ENCODE data around the gene CPT1B. TPM values are rescaled to one million over a fixed set of nuclear protein-coding genes. Genes with fewer than 3 reads are reported as not detected.
A peak's percentile ranks its signal among the peaks of the same experiment; 100 is the strongest.

The CPT1B gene
- total and polyA plus RNA-seq, 4 experiments from 2014 or later, result 2.3 to 70.0 (median 68.0) TPM; not detected in 1

DNA sequence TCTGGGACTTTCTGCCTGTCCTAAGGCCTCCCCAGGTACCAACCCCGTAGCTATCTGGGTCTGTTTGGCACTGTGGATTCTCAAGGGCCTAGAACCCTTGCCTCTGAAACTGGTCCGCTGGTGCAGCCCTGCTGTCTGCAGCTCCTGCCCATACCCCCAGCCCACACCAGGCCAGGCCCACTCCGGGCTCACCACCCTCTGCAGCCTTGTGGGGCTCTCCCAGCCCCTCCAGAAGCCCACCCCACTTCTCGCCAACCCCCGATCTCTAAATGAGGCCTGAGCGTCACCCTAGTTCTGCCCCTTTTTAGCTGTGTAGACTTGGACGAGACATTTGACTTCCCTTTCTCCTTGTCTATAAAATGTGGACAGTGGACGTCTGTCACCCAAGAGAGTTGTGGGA, 27.8 kb downstream of the CPT1B start:
- H3K9me3 ChIP-seq (ENCODE audit: control insufficient read depth in 1 of 2, low read length in 2 of 2), result no peaks in the 10 kb centered on the region
- H3K4me1 ChIP-seq (ENCODE audit: insufficient read depth, low read length), result peaks cover 36% of the 10 kb centered on the region
- no peaks in the 10 kb centered on the region for H3K36me3 ChIP-seq (ENCODE audit: insufficient read depth, low read length)
- no peak overlapping the region for H3K27ac ChIP-seq (ENCODE audit: low read depth, low read length)
- H3K4me3 ChIP-seq (ENCODE audit: low read length in 2 of 2), result no peak overlapping the region
- Mint-ChIP-seq H3K27me3 (no peaks in the 10 kb centered on the region), H3K9me3 (no peaks in the 10 kb centered on the region), H3K27ac (peak overlapping the region in 6 of 7 donors; percentile 32 to 77 (median 73)), H3K36me3 (no peaks in the 10 kb centered on the region), H3K4me1 (peaks cover 18 to 34% (median 26%) of the 10 kb centered on the region in 4 donors), H3K4me3 (peak overlapping the region; percentile 6 to 83 (median 78))
- no peak for DNase-seq
- POLR2A ChIA-PET (ENCODE audit: partially characterized antibody), result interaction anchor here (0.8 to 6.8 kb wide), 8 partner anchors 11 to 78 kb away, joined by 3 to 151 read pairs (median 10); partner anchors contain the start of genes ARSA, CHKB, MAPK8IP2 and SCO2
- no peaks in the 10 kb centered on the region for H3K27me3 ChIP-seq (ENCODE audit: insufficient read depth, low read length)
- intact Hi-C loops (cut with micrococcal nuclease), result no loop called here
- CTCF ChIA-PET (ENCODE audit: partially characterized antibody), result interaction anchor here (1.0 to 4.8 kb wide), 7 partner anchors 11 to 70 kb away, joined by 3 to 32 read pairs (median 5); partner anchors contain the start of genes SCO2 and SYCE3

DNA sequence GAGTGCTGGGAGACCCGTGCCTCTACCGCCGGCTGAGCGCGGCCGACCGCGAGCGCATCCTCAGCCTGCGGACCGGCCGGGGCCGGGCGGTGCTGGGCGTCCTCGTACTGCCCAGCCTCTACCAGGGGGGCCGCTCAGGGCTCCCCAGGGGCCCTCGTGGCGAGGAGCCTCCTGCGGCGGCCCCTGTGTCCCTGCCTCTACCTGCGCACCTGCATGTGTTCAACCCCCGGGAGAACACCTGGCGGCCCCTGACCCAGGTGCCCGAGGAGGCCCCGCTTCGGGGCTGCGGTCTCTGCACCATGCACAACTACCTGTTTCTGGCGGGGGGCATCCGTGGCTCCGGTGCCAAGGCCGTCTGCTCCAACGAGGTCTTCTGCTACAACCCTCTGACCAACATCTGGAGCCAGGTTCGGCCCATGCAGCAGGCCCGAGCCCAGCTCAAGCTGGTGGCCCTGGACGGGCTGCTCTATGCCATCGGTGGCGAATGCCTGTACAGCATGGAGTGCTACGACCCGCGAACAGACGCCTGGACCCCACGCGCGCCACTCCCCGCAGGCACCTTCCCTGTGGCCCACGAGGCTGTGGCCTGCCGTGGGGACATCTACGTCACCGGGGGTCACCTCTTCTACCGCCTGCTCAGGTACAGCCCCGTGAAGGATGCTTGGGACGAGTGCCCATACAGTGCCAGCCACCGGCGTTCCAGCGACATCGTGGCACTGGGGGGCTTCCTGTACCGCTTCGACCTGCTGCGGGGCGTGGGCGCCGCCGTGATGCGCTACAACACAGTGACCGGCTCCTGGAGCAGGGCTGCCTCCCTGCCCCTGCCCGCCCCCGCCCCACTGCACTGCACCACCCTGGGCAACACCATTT, 29.1 kb downstream of the CPT1B start:
- H3K9me3 ChIP-seq (ENCODE audit: control insufficient read depth in 1 of 2, low read length in 2 of 2), result no peaks in the 10 kb centered on the region
- Mint-ChIP-seq H3K27me3 (no peaks in the 10 kb centered on the region), H3K36me3 (no peaks in the 10 kb centered on the region), H3K27ac (peak overlapping the region in 6 of 7 donors; percentile 57 to 82 (median 76)), H3K4me1 (peaks cover 24 to 47% (median 35%) of the 10 kb centered on the region in 4 donors), H3K9me3 (no peaks in the 10 kb centered on the region), H3K4me3 (peak overlapping the region; percentile 70 to 84 (median 78))
- H3K4me1 ChIP-seq (ENCODE audit: insufficient read depth, low read length), result peaks cover 48% of the 10 kb centered on the region
- CTCF ChIA-PET (ENCODE audit: partially characterized antibody), result interaction anchor here (0.8 to 4.8 kb wide), 11 partner anchors 10 to 75 kb away, joined by 3 to 32 read pairs (median 6); partner anchors contain the start of genes SCO2 and SYCE3
- H3K36me3 ChIP-seq (ENCODE audit: insufficient read depth, low read length), result no peaks in the 10 kb centered on the region
- peak overlapping the region; percentile 74 for H3K27ac ChIP-seq (ENCODE audit: low read depth, low read length)
- DNase-seq, result no peak
- peak overlapping the region; percentile 29 to 73 for H3K4me3 ChIP-seq (ENCODE audit: low read length in 2 of 2)
- no peaks in the 10 kb centered on the region for H3K27me3 ChIP-seq (ENCODE audit: insufficient read depth, low read length)
- intact Hi-C loops (cut with micrococcal nuclease), result loop anchor here (1.0 to 5.0 kb wide), 2 partner anchors 24 to 42 kb away; partner anchors contain the start of genes LMF2, NCAPH2 and SCO2
- POLR2A ChIA-PET (ENCODE audit: partially characterized antibody), result interaction anchor here (0.8 to 6.8 kb wide), 26 partner anchors 8 to 362 kb away, joined by 3 to 151 read pairs (median 6); partner anchors contain the start of genes ARSA, CHKB, CPT1B and HDAC10

DNA sequence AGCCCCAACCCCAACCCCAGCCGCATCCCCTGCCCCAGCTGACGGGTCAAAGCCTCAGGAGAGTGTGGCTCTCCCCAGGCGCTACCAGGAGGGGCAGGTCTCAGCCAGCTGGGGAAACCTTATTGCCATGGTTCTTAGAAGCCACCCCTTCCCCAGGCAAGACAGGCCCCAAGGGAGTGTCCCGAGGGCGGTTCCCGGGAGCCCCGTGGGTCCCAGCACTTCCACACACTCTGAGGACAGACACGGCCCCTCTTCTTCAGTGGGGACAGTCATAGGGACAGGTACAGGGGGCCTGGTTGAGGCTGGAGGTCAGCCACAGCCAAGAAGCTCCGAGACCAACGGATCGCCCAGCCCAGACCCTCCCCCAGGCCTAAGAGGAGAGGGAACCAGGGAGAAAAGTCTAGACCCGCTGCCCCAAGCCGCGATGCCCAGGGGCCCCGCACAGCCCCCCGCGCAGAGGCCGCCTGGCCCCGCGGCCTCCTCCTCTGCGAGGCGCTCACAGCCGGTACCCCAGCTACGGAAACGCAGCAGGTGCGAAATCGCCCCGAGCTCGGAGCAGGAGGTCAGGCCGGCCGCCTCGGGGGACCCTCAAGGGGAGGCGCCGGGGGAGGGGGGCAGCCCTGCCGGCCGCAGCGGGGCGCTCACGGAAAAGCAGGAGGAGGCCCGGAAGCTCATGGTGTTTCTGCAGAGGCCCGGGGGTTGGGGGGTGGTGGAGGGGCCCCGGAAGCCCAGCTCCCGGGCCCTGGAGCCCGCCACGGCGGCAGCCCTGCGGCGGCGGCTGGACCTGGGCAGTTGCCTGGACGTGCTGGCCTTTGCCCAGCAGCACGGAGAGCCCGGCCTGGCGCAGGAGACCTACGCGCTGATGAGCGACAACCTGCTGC, 29.9 kb downstream of the CPT1B start:
- Histone ChIP-seq H3K9me3 (ENCODE audit: control insufficient read depth in 1 of 2, low read length in 2 of 2) (no peaks in the 10 kb centered on the region), H3K27ac (ENCODE audit: low read depth, low read length) (peak overlapping the region; percentile 74), H3K36me3 (ENCODE audit: insufficient read depth, low read length) (no peaks in the 10 kb centered on the region), H3K27me3 (ENCODE audit: insufficient read depth, low read length) (no peaks in the 10 kb centered on the region), H3K4me3 (ENCODE audit: low read length in 2 of 2) (peak overlapping the region; percentile 29 to 73), H3K4me1 (ENCODE audit: insufficient read depth, low read length) (peaks cover 53% of the 10 kb centered on the region)
- Mint-ChIP-seq H3K27ac (peak overlapping the region in 6 of 7 donors; percentile 71 to 90 (median 82)), H3K4me1 (peaks cover 24 to 47% (median 35%) of the 10 kb centered on the region in 4 donors), H3K4me3 (peak overlapping the region; percentile 41 to 78 (median 72)), H3K9me3 (no peaks in the 10 kb centered on the region), H3K36me3 (no peaks in the 10 kb centered on the region), H3K27me3 (no peaks in the 10 kb centered on the region)
- DNase-seq, result peak; percentile 61 to 71 (median 66)
- CTCF ChIA-PET (ENCODE audit: partially characterized antibody), result interaction anchor here (0.8 to 4.8 kb wide), 13 partner anchors 8 to 76 kb away, joined by 3 to 32 read pairs (median 5); partner anchors contain the start of genes SCO2 and SYCE3
- POLR2A ChIA-PET (ENCODE audit: partially characterized antibody), result interaction anchor here (0.6 to 6.8 kb wide), 24 partner anchors 9 to 361 kb away, joined by 3 to 151 read pairs (median 6); partner anchors contain the start of genes ARSA, CHKB, CPT1B and HDAC10
- intact Hi-C loops (cut with micrococcal nuclease), result loop anchor here (1.0 to 5.0 kb wide), 2 partner anchors 23 to 41 kb away; partner anchors contain the start of genes LMF2, NCAPH2 and SCO2

DNA sequence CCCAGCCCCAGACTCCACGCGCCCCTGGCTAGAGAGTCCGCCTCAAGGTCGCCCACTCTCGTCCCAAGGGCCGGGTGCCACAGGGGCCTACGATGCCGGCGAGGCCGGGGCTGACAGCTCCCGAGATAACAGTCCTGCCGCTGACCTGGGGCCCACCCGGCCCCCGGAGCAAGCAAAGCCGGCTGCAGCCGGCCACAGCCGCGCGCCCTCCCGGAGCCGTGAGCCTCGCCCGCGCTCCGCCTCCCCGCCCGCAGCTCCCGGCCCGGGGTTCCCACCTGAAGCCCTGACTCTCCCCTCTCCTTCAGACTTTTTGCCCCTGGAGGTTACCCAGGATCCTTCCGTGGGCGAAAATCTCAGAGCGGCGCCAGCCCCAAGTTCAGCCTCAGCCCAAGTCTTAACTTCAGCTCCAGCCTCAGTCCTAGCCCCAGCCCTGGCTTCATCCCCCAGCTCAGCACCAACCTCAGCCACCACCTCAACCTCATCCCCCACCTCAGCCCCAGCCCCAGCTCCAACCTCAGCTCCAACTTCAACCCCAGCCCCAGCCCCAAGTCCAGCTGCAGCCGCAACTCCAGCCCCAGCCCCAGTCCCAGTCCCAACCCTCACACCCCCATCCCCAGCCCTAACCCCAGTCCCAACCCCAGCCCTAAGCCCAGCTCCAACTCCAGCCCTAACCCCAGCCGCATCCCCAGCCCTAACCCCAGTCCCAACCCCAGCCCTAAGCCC, 30.8 kb downstream of the CPT1B start:
- Mint-ChIP-seq H3K4me1 (peaks cover 27 to 50% (median 38%) of the 10 kb centered on the region in 4 donors), H3K9me3 (no peaks in the 10 kb centered on the region), H3K4me3 (peak overlapping the region in 5 of 8 donors; percentile 33 to 68 (median 52)), H3K27ac (peak overlapping the region in 5 of 7 donors; percentile 59 to 84 (median 71)), H3K36me3 (no peaks in the 10 kb centered on the region), H3K27me3 (no peaks in the 10 kb centered on the region)
- Histone ChIP-seq H3K27me3 (ENCODE audit: insufficient read depth, low read length) (no peaks in the 10 kb centered on the region), H3K9me3 (ENCODE audit: control insufficient read depth in 1 of 2, low read length in 2 of 2) (no peaks in the 10 kb centered on the region), H3K36me3 (ENCODE audit: insufficient read depth, low read length) (no peaks in the 10 kb centered on the region), H3K4me1 (ENCODE audit: insufficient read depth, low read length) (peaks cover 53% of the 10 kb centered on the region), H3K4me3 (ENCODE audit: low read length in 2 of 2) (no peak overlapping the region), H3K27ac (ENCODE audit: low read depth, low read length) (no peak overlapping the region)
- POLR2A ChIA-PET (ENCODE audit: partially characterized antibody), result interaction anchor here (0.8 to 6.8 kb wide), 18 partner anchors 8 to 360 kb away, joined by 3 to 151 read pairs (median 8); partner anchors contain the start of genes ARSA, CHKB, CPT1B and LMF2
- no peak for DNase-seq
- CTCF ChIA-PET (ENCODE audit: partially characterized antibody), result interaction anchor here (0.8 to 4.8 kb wide), 8 partner anchors 8 to 73 kb away, joined by 3 to 32 read pairs (median 12); partner anchors contain the start of genes SCO2 and SYCE3
- intact Hi-C loops (cut with micrococcal nuclease), result loop anchor here (5.0 kb wide), 1 partner anchor 40 kb away; the partner anchor contains the start of genes LMF2 and NCAPH2

DNA sequence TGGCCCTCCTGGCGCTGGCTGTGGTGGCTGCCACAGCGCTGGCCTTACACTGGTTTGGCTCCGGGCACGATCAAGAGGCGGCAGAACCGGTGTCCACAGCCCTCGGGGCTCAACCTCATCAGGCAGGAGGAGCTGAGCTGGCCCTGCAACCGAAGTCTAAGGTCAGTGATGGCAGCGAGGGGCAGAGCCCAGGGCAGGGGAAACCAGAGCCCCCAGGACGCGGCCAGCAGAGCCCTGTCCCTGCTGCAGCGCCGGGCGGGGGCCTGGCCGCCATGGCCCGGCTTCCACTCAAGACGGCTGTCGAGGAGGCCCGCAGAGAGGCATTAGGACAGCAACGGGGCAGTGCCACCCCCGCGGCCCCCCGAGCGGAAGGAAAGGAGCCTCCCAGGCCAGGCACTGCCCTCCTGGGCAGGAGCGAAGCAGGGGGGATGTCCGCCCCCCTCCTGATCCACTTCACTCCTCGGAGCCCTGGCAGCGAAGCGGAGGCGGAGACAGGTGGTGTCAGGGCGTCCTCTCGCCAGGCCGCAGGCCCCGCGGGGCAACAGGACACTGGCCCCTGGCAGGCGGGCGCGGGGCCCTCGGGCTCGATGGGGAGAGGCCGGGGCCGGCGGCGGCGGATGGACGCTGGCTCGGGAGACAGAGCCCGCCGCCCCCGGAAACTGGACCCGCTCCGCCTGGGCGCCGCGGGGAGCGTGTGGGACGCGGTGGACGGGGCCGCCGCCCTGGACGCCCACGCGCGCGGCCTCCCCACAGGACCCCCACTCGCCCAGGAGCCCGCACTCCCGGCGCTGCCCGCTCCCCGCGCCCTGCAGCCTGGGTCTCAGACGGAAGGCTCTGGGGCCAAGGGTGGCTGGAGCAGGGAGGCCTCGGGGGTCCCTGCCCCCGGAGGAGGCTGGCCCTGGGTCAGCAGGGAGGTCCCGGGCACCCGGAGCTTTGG, 31.6 kb downstream of the CPT1B start:
- no peaks in the 10 kb centered on the region for H3K27me3 ChIP-seq (ENCODE audit: insufficient read depth, low read length)
- H3K36me3 Mint-ChIP-seq, result no peaks in the 10 kb centered on the region
- no peaks in the 10 kb centered on the region for H3K9me3 ChIP-seq (ENCODE audit: control insufficient read depth in 1 of 2, low read length in 2 of 2)
- H3K9me3 Mint-ChIP-seq, result no peaks in the 10 kb centered on the region
- intact Hi-C loops (cut with micrococcal nuclease), result loop anchor here (5.0 kb wide), 1 partner anchor 39 kb away; the partner anchor contains the start of genes LMF2 and NCAPH2
- peak overlapping the region in 3 of 7 donors; percentile 15 to 87 (median 19) for H3K27ac Mint-ChIP-seq
- H3K36me3 ChIP-seq (ENCODE audit: insufficient read depth, low read length), result no peaks in the 10 kb centered on the region
- H3K4me3 Mint-ChIP-seq, result peak overlapping the region in 2 of 8 donors; percentile 65 to 78
- CTCF ChIA-PET (ENCODE audit: partially characterized antibody), result interaction anchor here (0.7 to 4.8 kb wide), 8 partner anchors 10 to 74 kb away, joined by 3 to 32 read pairs (median 12); partner anchors contain the start of genes SCO2 and SYCE3
- no peaks in the 10 kb centered on the region for H3K27me3 Mint-ChIP-seq
- peaks cover 53% of the 10 kb centered on the region for H3K4me1 ChIP-seq (ENCODE audit: insufficient read depth, low read length)
- no peak overlapping the region for H3K4me3 ChIP-seq (ENCODE audit: low read length in 2 of 2)
- no peak for DNase-seq
- H3K4me1 Mint-ChIP-seq, result peaks cover 28 to 58% (median 39%) of the 10 kb centered on the region in 4 donors
- POLR2A ChIA-PET (ENCODE audit: partially characterized antibody), result interaction anchor here (1.1 to 6.8 kb wide), 11 partner anchors 7 to 75 kb away, joined by 3 to 151 read pairs (median 27); partner anchors contain the start of genes CHKB, LMF2, NCAPH2 and SCO2
- peak overlapping the region; percentile 59 for H3K27ac ChIP-seq (ENCODE audit: low read depth, low read length)

Data from CD4-positive, alpha-beta memory T cell (primary cell).